Endometrial microvascular endothelial cells (primary cell): ENCODE measurements around the gene INTS3. TPM values are rescaled to one million over a fixed set of nuclear protein-coding genes. Genes with fewer than 3 reads are reported as not detected.

Experiments
- in situ Hi-C: cut with HindIII; loops from 2 replicates; pipeline ENCODE4 v1.10.0; 2017; ENCODE audit warnings: low sequenced_read_pairs, low pct_unique_long_range_greater_than_20kb; ENCODE audit errors: inconsistent ontology term
- total RNA-seq: library from RNA; depleted of rRNA; stranded (reverse); fragments of >200 nt; gene quantifications from one replicate; pipeline ENCODE4 v1.2.3, GENCODE V29; 2015; ENCODE audit errors: inconsistent ontology term

Gene INTS3
- total RNA-seq, 1 donor from 2014 or later, result 21.0 TPM

- in situ Hi-C loops, result no loop called here
Observed at GRCh38 chr1:153791648-153792253, 63.9 kb downstream of the INTS3 start.

GRCh38 chr1:153792631-153793041, 64.8 kb downstream of the INTS3 start:
- in situ Hi-C loops, result no loop called here

- in situ Hi-C loops, result no loop called here
Observed at GRCh38 chr1:153793261-153793972, 65.6 kb downstream of the INTS3 start.

- in situ Hi-C loops, result no loop called here
Observed at GRCh38 chr1:153793973-153794615, 66.2 kb downstream of the INTS3 start.

- in situ Hi-C loops, result no loop called here
Observed at GRCh38 chr1:153794624-153795329, 66.9 kb downstream of the INTS3 start.

GRCh38 chr1:153795330-153795837, 67.5 kb downstream of the INTS3 start:
- in situ Hi-C loops, result no loop called here

- in situ Hi-C loops, result no loop called here
Observed at GRCh38 chr1:153795934-153796785, 68.3 kb downstream of the INTS3 start.

- in situ Hi-C loops, result no loop called here
Observed at GRCh38 chr1:153796786-153797659, 69.2 kb downstream of the INTS3 start.

- in situ Hi-C loops, result no loop called here
Observed at GRCh38 chr1:153798468-153798780, 70.6 kb downstream of the INTS3 start.

- in situ Hi-C loops, result no loop called here
Observed at GRCh38 chr1:153799016-153799415, 71.2 kb downstream of the INTS3 start.

GRCh38 chr1:153799566-153800465, 72.0 kb downstream of the INTS3 start:
- in situ Hi-C loops, result no loop called here

- in situ Hi-C loops, result no loop called here
Observed at GRCh38 chr1:153800516-153800915, 72.7 kb downstream of the INTS3 start.

GRCh38 chr1:153801028-153801625, 73.3 kb downstream of the INTS3 start:
- in situ Hi-C loops, result no loop called here

- in situ Hi-C loops, result no loop called here
Observed at GRCh38 chr1:153801786-153802697, 74.2 kb downstream of the INTS3 start.

- in situ Hi-C loops, result no loop called here
Observed at GRCh38 chr1:153803470-153804056, 75.7 kb downstream of the INTS3 start.
